ENCODE results near the gene USP11.

DNA sequence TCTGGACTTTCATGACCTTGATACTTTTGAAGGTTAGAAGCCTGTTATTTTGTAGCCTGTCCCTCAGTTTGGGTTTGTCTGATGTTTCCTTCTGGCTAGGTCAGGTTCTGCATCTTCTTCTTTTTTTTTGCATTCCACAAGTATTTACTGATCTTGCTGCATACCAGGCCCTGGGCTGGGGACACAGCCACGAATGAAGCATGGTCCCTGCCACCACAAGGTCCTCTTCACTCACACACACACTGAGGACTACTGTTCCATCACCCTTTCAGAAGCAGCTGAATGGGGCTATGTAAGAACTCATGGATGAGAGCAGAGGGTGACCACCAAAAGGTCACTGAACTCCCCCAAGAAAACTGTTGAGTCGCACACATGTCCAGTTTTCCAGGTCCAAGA is 39.2 kb downstream of the USP11 start:
- TF ChIP-seq POLR2AphosphoS5 (IDR thresholded peaks at IDR 0.05; ENCODE audit: borderline replicate concordance, low read depth, low read length), result no peak
- TF ChIP-seq EZH2 (IDR thresholded peaks at IDR 0.05), result no peak

All from SK-N-MC (cell line).